HEK293 (cell line): Measurements from ENCODE around the gene PTH2.
A peak's percentile ranks its signal among the peaks of the same experiment; 100 is the strongest.

Experiments
- GLIS1 ChIP-seq: fragments of 450-650 bp; formaldehyde crosslinking; IDR thresholded peaks from 2 replicates; pipeline ENCODE4 v1.5.1; 2016; ENCODE audit warnings: missing biosample characterization, missing genetic modification characterization
- KLF1 ChIP-seq: fragments of 450-650 bp; formaldehyde crosslinking; IDR thresholded peaks from 2 replicates; pipeline ENCODE4 v1.5.1; 2016; ENCODE audit warnings: missing biosample characterization, missing genetic modification characterization
- KLF8 ChIP-seq: fragments of 450-650 bp; formaldehyde crosslinking; IDR thresholded peaks from 2 replicates; pipeline ENCODE4 v1.5.1; 2016; ENCODE audit warnings: missing biosample characterization, missing genetic modification characterization
- SP2 ChIP-seq: fragments of 450-650 bp; formaldehyde crosslinking; IDR thresholded peaks from 2 replicates; pipeline ENCODE4 v1.5.1; 2016; ENCODE audit warnings: missing biosample characterization, missing genetic modification characterization
- ZBTB26 ChIP-seq: fragments of 450-650 bp; formaldehyde crosslinking; optimal IDR thresholded peaks from 2 replicates; pipeline ENCODE3; 2016; ENCODE audit warnings: missing biosample characterization, mild to moderate bottlenecking, missing genetic modification characterization
- ZBTB6 ChIP-seq: fragments of 450-650 bp; formaldehyde crosslinking; IDR thresholded peaks from 2 replicates; pipeline ENCODE4 v1.5.1; 2017; ENCODE audit warnings: missing biosample characterization, missing genetic modification characterization
- ZBTB7A ChIP-seq: fragments of 450-650 bp; formaldehyde crosslinking; IDR thresholded peaks from 2 replicates; pipeline ENCODE4 v1.5.1; 2016; ENCODE audit warnings: low read depth, missing biosample characterization, missing genetic modification characterization
- ZBTB8A ChIP-seq: fragments of 450-650 bp; formaldehyde crosslinking; IDR thresholded peaks from 2 replicates; pipeline ENCODE4 v1.5.1; 2016; ENCODE audit warnings: missing biosample characterization, missing genetic modification characterization
- ZEB2 ChIP-seq: fragments of 450-650 bp; formaldehyde crosslinking; IDR thresholded peaks from 2 replicates; pipeline ENCODE4 v1.5.1; 2016; ENCODE audit warnings: missing biosample characterization, missing genetic modification characterization
- ZFP37 ChIP-seq: fragments of 450-650 bp; formaldehyde crosslinking; IDR thresholded peaks from 2 replicates; pipeline ENCODE4 v1.5.1; 2016; ENCODE audit warnings: missing biosample characterization, missing genetic modification characterization
- ZNF2 ChIP-seq: fragments of 450-650 bp; formaldehyde crosslinking; IDR thresholded peaks from 2 replicates; pipeline ENCODE4 v1.5.1; 2016; ENCODE audit warnings: missing biosample characterization, missing genetic modification characterization
- ZNF24 ChIP-seq: fragments of 450-650 bp; formaldehyde crosslinking; IDR thresholded peaks from 2 replicates; pipeline ENCODE4 v1.5.1; 2016; ENCODE audit warnings: missing biosample characterization, missing genetic modification characterization
- ZNF473 ChIP-seq: fragments of 450-650 bp; formaldehyde crosslinking; IDR thresholded peaks from 2 replicates; pipeline ENCODE4 v1.5.1; 2017; ENCODE audit warnings: missing biosample characterization, missing genetic modification characterization
- ZNF514 ChIP-seq: fragments of 450-650 bp; formaldehyde crosslinking; IDR thresholded peaks from 2 replicates; pipeline ENCODE4 v1.5.1; 2016; ENCODE audit warnings: missing biosample characterization, missing genetic modification characterization
- ZNF558 ChIP-seq: fragments of 450-650 bp; formaldehyde crosslinking; IDR thresholded peaks from 2 replicates; pipeline ENCODE4 v1.5.1; 2016; ENCODE audit warnings: missing biosample characterization, missing genetic modification characterization
- ZNF580 ChIP-seq: fragments of 450-650 bp; formaldehyde crosslinking; IDR thresholded peaks from 2 replicates; pipeline ENCODE4 v1.5.1; 2016; ENCODE audit warnings: missing biosample characterization, missing genetic modification characterization
- ZNF585B ChIP-seq: fragments of 450-650 bp; formaldehyde crosslinking; IDR thresholded peaks from 2 replicates; pipeline ENCODE4 v1.5.1; 2016; ENCODE audit warnings: missing biosample characterization, missing genetic modification characterization
- ZNF626 ChIP-seq: fragments of 450-650 bp; sonication (Bioruptor Pico); formaldehyde crosslinking; IDR thresholded peaks from 2 replicates; pipeline ENCODE4 v1.5.1; 2018; ENCODE audit warnings: missing biosample characterization, missing genetic modification characterization, inconsistent platforms
- ZNF76 ChIP-seq: fragments of 450-650 bp; formaldehyde crosslinking; IDR thresholded peaks from 2 replicates; pipeline ENCODE4; 2016; ENCODE audit warnings: low read depth, missing biosample characterization, missing genetic modification characterization, borderline replicate concordance
- ZNF768 ChIP-seq: fragments of 450-650 bp; formaldehyde crosslinking; IDR thresholded peaks from 2 replicates; pipeline ENCODE4 v1.5.1; 2018; ENCODE audit warnings: missing biosample characterization, mild to moderate bottlenecking, missing genetic modification characterization
- ZNF792 ChIP-seq: fragments of 450-650 bp; formaldehyde crosslinking; IDR thresholded peaks from 2 replicates; pipeline ENCODE4 v1.5.1; 2016; ENCODE audit warnings: missing biosample characterization, missing genetic modification characterization
- ZNF837 ChIP-seq: fragments of 450-650 bp; formaldehyde crosslinking; IDR thresholded peaks from 2 replicates; pipeline ENCODE4 v1.5.1; 2016; ENCODE audit warnings: missing biosample characterization, missing genetic modification characterization
- TF ChIP-seq, protein P1 (sequence below): fragments of 450-650 bp; IDR thresholded peaks from 2 replicates; pipeline ENCODE4 v1.5.1; 2018; ENCODE audit warnings: missing biosample characterization, mild to moderate bottlenecking, missing genetic modification characterization
- TF ChIP-seq, protein P2 (sequence below): fragments of 450-650 bp; formaldehyde crosslinking; IDR thresholded peaks from 2 replicates; pipeline ENCODE4 v1.5.1; 2017; ENCODE audit warnings: missing biosample characterization, mild to moderate bottlenecking, missing genetic modification characterization, moderate library complexity
- TF ChIP-seq, protein P3 (sequence below): fragments of 450-650 bp; formaldehyde crosslinking; IDR thresholded peaks from 2 replicates; pipeline ENCODE4 v1.5.1; 2017; ENCODE audit warnings: missing biosample characterization, missing genetic modification characterization
- TF ChIP-seq, protein P4 (sequence below): fragments of 450-650 bp; formaldehyde crosslinking; conservative IDR thresholded peaks from 2 replicates; pipeline ENCODE4 v1.5.1; 2016; ENCODE audit warnings: low read depth, missing biosample characterization, missing genetic modification characterization

PTH2 gene

GRCh38 chr19:49443366-49444099 is 20.3 kb upstream of the PTH2 start (continued):
- TF ChIP-seq, protein P1, sequence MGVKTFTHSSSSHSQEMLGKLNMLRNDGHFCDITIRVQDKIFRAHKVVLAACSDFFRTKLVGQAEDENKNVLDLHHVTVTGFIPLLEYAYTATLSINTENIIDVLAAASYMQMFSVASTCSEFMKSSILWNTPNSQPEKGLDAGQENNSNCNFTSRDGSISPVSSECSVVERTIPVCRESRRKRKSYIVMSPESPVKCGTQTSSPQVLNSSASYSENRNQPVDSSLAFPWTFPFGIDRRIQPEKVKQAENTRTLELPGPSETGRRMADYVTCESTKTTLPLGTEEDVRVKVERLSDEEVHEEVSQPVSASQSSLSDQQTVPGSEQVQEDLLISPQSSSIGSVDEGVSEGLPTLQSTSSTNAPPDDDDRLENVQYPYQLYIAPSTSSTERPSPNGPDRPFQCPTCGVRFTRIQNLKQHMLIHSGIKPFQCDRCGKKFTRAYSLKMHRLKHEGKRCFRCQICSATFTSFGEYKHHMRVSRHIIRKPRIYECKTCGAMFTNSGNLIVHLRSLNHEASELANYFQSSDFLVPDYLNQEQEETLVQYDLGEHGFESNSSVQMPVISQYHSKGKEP (tag by site-specific recombination) = no peak
- no peak for TF ChIP-seq ZNF626
- peak; percentile 32; the same call in 1 of the 2 replicates for TF ChIP-seq ZNF558 (tag by site-specific recombination)
- TF ChIP-seq ZNF514 (tag by site-specific recombination) = no peak
- TF ChIP-seq, protein P2, sequence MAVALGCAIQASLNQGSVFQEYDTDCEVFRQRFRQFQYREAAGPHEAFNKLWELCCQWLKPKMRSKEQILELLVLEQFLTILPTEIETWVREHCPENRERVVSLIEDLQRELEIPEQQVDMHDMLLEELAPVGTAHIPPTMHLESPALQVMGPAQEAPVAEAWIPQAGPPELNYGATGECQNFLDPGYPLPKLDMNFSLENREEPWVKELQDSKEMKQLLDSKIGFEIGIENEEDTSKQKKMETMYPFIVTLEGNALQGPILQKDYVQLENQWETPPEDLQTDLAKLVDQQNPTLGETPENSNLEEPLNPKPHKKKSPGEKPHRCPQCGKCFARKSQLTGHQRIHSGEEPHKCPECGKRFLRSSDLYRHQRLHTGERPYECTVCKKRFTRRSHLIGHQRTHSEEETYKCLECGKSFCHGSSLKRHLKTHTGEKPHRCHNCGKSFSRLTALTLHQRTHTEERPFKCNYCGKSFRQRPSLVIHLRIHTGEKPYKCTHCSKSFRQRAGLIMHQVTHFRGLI (tag by site-specific recombination) = peak; percentile 21; the same call in 1 of the 2 replicates
- TF ChIP-seq ZNF768 (tag by site-specific recombination) = no peak
- peak; percentile 75 for TF ChIP-seq ZNF792 (tag by site-specific recombination)
- TF ChIP-seq ZFP37 (tag by site-specific recombination) = peak; percentile 90
- TF ChIP-seq ZBTB8A (tag by site-specific recombination) = peak; percentile 51; the same call in 1 of the 2 replicates
- TF ChIP-seq ZNF580 (tag by site-specific recombination) = no peak
- peak; percentile 97 for TF ChIP-seq ZNF76
- peak; percentile 93 for TF ChIP-seq ZEB2 (tag by site-specific recombination)
- TF ChIP-seq ZNF473 (tag by site-specific recombination) = no peak
- TF ChIP-seq, protein P3, sequence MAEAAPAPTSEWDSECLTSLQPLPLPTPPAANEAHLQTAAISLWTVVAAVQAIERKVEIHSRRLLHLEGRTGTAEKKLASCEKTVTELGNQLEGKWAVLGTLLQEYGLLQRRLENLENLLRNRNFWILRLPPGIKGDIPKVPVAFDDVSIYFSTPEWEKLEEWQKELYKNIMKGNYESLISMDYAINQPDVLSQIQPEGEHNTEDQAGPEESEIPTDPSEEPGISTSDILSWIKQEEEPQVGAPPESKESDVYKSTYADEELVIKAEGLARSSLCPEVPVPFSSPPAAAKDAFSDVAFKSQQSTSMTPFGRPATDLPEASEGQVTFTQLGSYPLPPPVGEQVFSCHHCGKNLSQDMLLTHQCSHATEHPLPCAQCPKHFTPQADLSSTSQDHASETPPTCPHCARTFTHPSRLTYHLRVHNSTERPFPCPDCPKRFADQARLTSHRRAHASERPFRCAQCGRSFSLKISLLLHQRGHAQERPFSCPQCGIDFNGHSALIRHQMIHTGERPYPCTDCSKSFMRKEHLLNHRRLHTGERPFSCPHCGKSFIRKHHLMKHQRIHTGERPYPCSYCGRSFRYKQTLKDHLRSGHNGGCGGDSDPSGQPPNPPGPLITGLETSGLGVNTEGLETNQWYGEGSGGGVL (tag by site-specific recombination) = peak; percentile 76
- peak; percentile 88 for TF ChIP-seq ZNF2
- peak; percentile 91 for TF ChIP-seq ZBTB7A (tag by site-specific recombination)
- TF ChIP-seq, protein P4, sequence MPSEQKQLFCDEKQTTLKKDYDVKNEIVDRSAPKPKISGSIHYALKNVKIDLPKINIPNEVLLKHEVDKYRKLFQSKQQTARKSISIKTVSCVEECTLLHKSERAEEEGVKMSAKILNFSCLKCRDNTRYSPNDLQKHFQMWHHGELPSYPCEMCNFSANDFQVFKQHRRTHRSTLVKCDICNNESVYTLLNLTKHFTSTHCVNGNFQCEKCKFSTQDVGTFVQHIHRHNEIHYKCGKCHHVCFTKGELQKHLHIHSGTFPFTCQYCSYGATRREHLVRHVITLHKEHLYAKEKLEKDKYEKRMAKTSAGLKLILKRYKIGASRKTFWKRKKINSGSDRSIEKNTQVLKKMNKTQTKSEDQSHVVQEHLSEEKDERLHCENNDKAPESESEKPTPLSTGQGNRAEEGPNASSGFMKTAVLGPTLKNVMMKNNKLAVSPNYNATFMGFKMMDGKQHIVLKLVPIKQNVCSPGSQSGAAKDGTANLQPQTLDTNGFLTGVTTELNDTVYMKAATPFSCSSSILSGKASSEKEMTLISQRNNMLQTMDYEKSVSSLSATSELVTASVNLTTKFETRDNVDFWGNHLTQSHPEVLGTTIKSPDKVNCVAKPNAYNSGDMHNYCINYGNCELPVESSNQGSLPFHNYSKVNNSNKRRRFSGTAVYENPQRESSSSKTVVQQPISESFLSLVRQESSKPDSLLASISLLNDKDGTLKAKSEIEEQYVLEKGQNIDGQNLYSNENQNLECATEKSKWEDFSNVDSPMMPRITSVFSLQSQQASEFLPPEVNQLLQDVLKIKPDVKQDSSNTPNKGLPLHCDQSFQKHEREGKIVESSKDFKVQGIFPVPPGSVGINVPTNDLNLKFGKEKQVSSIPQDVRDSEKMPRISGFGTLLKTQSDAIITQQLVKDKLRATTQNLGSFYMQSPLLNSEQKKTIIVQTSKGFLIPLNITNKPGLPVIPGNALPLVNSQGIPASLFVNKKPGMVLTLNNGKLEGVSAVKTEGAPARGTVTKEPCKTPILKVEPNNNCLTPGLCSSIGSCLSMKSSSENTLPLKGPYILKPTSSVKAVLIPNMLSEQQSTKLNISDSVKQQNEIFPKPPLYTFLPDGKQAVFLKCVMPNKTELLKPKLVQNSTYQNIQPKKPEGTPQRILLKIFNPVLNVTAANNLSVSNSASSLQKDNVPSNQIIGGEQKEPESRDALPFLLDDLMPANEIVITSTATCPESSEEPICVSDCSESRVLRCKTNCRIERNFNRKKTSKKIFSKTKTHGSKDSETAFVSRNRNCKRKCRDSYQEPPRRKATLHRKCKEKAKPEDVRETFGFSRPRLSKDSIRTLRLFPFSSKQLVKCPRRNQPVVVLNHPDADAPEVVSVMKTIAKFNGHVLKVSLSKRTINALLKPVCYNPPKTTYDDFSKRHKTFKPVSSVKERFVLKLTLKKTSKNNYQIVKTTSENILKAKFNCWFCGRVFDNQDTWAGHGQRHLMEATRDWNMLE (tag by site-specific recombination) = peak; percentile 50; the same call in 1 of the 2 replicates
- TF ChIP-seq ZNF837 = no peak
- TF ChIP-seq GLIS1 (tag by site-specific recombination) = peak; percentile 60
- TF ChIP-seq KLF8 (tag by site-specific recombination) = peak; percentile 97
- 0 out of 2 replicates have a peak, but pooled peaks have one; percentile 38 for TF ChIP-seq ZBTB6 (tag by site-specific recombination)
- peak; percentile 56 for TF ChIP-seq KLF1 (tag by site-specific recombination)
- no peak; the same call in 1 of the 2 replicates for TF ChIP-seq SP2
- TF ChIP-seq ZBTB26 (tag by site-specific recombination) = peak; percentile 81
- 0 out of 2 replicates have a peak, but pooled peaks have one; percentile 74 for TF ChIP-seq ZNF24 (tag by site-specific recombination)
- TF ChIP-seq ZNF585B (tag by site-specific recombination) = no peak
